ENCODE results near the gene NUP205. TPM values are rescaled to one million over a fixed set of nuclear protein-coding genes. Genes with fewer than 3 reads are reported as not detected.

The NUP205 gene
- total RNA-seq, 1 experiment from 2014 or later, result 51.0 TPM

DNA sequence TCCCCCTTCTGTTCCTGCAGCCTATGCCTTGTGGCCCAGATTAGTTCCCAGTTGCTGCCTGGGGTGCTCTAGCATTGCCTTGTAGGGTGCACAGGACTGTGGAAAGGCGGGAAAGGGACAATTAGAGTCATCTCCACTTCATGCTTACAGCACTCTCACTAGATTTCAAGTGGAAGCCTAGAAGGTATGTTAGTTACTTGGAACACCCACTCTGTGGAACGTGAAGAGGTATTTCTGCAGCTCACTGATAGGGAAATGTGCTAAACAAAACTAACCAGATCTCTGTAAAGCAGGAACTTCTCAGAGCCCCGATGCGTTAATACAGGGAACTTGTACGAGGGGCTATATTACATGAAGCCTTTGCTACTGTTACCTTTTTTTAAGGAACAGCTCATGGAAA lies 124.0 kb downstream of the NUP205 start:
- intact Hi-C loops (cut with micrococcal nuclease), result no loop called here
- ChIA-PET POLR2A (interaction anchor here (1.4 kb wide), 1 partner anchor 11 kb away, joined by 4 read pairs; no protein-coding TSS in a partner anchor), CTCF (interaction anchor here (0.5 to 2.8 kb wide), 7 partner anchors 8 to 338 kb away, joined by 3 to 7 read pairs (median 3); no protein-coding TSS in a partner anchor)
- no peak for DNase-seq (ENCODE audit: unreplicated experiment)
- Mint-ChIP-seq H3K4me3 (ENCODE audit: unreplicated experiment) (no peak overlapping the region), H3K4me1 (ENCODE audit: insufficient read depth, unreplicated experiment) (peaks cover 38% of the 10 kb centered on the region), H3K27ac (ENCODE audit: low read depth, unreplicated experiment) (no peak overlapping the region), H3K27me3 (ENCODE audit: insufficient read depth, unreplicated experiment) (no peaks in the 10 kb centered on the region), H3K36me3 (ENCODE audit: insufficient read depth, unreplicated experiment) (peaks cover 12% of the 10 kb centered on the region), H3K9me3 (ENCODE audit: unreplicated experiment) (no peaks in the 10 kb centered on the region)
- BruUV-seq (replicated peaks), result no TSS peak
- no peak for TF ChIP-seq CTCF (IDR thresholded peaks at IDR 0.05; ENCODE audit: unreplicated experiment)

DNA sequence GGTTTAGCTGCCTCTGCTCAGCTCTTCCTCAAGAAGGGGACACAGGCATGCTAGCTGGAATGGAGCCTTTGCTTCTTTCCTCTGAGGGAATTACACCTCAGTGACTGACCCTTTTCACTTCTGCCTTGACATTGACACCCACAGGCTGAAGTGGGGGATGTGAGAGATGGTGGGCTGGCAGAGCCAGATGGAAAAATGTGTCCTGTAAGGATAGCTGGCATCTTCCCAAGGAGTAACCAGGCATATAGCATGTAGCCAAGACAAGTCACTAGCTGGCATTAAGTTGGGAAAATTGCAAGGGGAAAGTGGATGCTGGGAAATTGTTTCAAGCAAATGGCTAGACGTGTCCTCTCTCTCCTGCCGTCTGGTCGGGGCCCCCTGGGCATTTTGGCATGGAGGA lies 124.5 kb downstream of the NUP205 start:
- Mint-ChIP-seq H3K4me3 (ENCODE audit: unreplicated experiment) (no peak overlapping the region), H3K36me3 (ENCODE audit: insufficient read depth, unreplicated experiment) (peaks cover 13% of the 10 kb centered on the region), H3K27ac (ENCODE audit: low read depth, unreplicated experiment) (no peak overlapping the region), H3K4me1 (ENCODE audit: insufficient read depth, unreplicated experiment) (peaks cover 35% of the 10 kb centered on the region), H3K27me3 (ENCODE audit: insufficient read depth, unreplicated experiment) (no peaks in the 10 kb centered on the region), H3K9me3 (ENCODE audit: unreplicated experiment) (no peaks in the 10 kb centered on the region)
- CTCF ChIA-PET, result interaction anchor here (0.5 to 2.8 kb wide), 9 partner anchors 9 to 373 kb away, joined by 3 to 7 read pairs (median 3); no protein-coding TSS in a partner anchor
- no peak for TF ChIP-seq CTCF (IDR thresholded peaks at IDR 0.05; ENCODE audit: unreplicated experiment)
- POLR2A ChIA-PET, result interaction anchor here (0.5 to 1.4 kb wide), 2 partner anchors 10 to 56 kb away, joined by 3 to 4 read pairs; no protein-coding TSS in a partner anchor
- DNase-seq (ENCODE audit: unreplicated experiment), result no peak
- BruUV-seq (replicated peaks), result no TSS peak
- intact Hi-C loops (cut with micrococcal nuclease), result no loop called here

DNA sequence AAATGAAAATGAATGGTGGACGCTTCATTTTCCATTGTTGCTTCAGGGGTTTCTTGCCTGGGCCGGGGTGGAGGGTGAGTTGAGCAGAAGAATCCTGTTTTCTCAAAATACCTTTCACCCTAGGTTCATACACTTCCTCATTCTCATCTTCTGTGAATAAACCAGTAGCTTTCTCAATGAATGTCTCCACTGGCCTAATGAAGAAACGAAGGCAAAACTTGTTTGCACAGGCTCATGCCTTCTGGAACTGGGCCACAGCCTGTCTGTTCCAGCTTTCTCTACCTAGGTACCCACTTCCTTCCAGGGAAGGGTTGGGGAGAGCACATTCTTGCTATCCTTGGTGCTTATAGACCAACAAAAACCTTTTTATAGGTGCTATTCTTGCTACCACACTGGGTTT lies 125.9 kb downstream of the NUP205 start:
- BruUV-seq (replicated peaks), result no TSS peak
- no peak for TF ChIP-seq CTCF (IDR thresholded peaks at IDR 0.05; ENCODE audit: unreplicated experiment)
- CTCF ChIA-PET, result interaction anchor here (0.7 to 2.8 kb wide), 3 partner anchors 9 to 21 kb away, joined by 3 to 7 read pairs (median 3); partner anchors contain the start of gene STMP1
- H3K9me3 Mint-ChIP-seq (ENCODE audit: unreplicated experiment), result no peaks in the 10 kb centered on the region
- H3K36me3 Mint-ChIP-seq (ENCODE audit: insufficient read depth, unreplicated experiment), result peaks cover 18% of the 10 kb centered on the region
- H3K27me3 Mint-ChIP-seq (ENCODE audit: insufficient read depth, unreplicated experiment), result no peaks in the 10 kb centered on the region
- H3K4me1 Mint-ChIP-seq (ENCODE audit: insufficient read depth, unreplicated experiment), result peaks cover 22% of the 10 kb centered on the region
- POLR2A ChIA-PET, result interaction anchor here (0.6 to 2.7 kb wide), 4 partner anchors 21 to 102 kb away, joined by 3 to 10 read pairs (median 5); partner anchors contain the start of gene STMP1
- peak; percentile 42 for DNase-seq (ENCODE audit: unreplicated experiment)
- no peak overlapping the region for H3K4me3 Mint-ChIP-seq (ENCODE audit: unreplicated experiment)
- intact Hi-C loops (cut with micrococcal nuclease), result no loop called here
- H3K27ac Mint-ChIP-seq (ENCODE audit: low read depth, unreplicated experiment), result peak overlapping the region; percentile 1

DNA sequence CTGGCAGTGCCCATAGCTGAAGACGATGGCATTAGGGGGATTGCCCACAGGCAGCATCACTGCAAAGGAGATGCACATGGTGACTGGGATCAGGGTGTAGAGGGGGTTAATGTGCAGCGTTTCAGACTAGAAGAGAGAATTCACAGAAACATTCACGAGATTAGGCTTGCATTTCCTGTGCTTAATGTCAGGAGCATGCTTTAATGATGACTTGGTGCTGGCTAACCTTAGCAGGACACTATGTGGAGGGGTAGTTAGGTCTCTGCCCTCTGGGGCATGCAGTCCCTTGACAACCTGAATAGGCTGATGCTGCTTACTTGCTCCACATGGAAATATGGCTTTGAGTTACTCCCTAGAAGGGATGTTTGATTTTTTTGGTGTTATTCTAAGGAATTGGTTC lies 126.4 kb downstream of the NUP205 start:
- CTCF ChIA-PET, result interaction anchor here (0.7 to 2.8 kb wide), 4 partner anchors 9 to 22 kb away, joined by 3 to 7 read pairs (median 3); partner anchors contain the start of gene STMP1
- POLR2A ChIA-PET, result interaction anchor here (0.6 to 2.7 kb wide), 4 partner anchors 21 to 102 kb away, joined by 3 to 10 read pairs (median 5); partner anchors contain the start of gene STMP1
- Mint-ChIP-seq H3K4me1 (ENCODE audit: insufficient read depth, unreplicated experiment) (peaks cover 17% of the 10 kb centered on the region), H3K27ac (ENCODE audit: low read depth, unreplicated experiment) (peak overlapping the region; percentile 1), H3K4me3 (ENCODE audit: unreplicated experiment) (no peak overlapping the region), H3K36me3 (ENCODE audit: insufficient read depth, unreplicated experiment) (peaks cover 17% of the 10 kb centered on the region), H3K9me3 (ENCODE audit: unreplicated experiment) (no peaks in the 10 kb centered on the region), H3K27me3 (ENCODE audit: insufficient read depth, unreplicated experiment) (no peaks in the 10 kb centered on the region)
- intact Hi-C loops (cut with micrococcal nuclease), result no loop called here
- no TSS peak for BruUV-seq (replicated peaks)
- DNase-seq (ENCODE audit: unreplicated experiment), result no peak
- no peak for TF ChIP-seq CTCF (IDR thresholded peaks at IDR 0.05; ENCODE audit: unreplicated experiment)
